Loucy (cell line): Measurements from ENCODE around the gene RTN4.

ENCODE experiments used
- EZH2phosphoT487 ChIP-seq: fragments of 200-600 bp; IDR thresholded peaks from 2 replicates; pipeline ENCODE4 v1.6.1; 2018; ENCODE audit warnings: antibody characterized with exemption, mild to moderate bottlenecking, moderate library complexity, borderline replicate concordance
- TF ChIP-seq, protein P1 (sequence below): fragments of 200-600 bp; sonication (generic); conservative IDR thresholded peaks from 2 replicates; pipeline ENCODE4 v1.5.1; 2014; ENCODE audit warnings: mild to moderate bottlenecking, antibody characterized with exemption, low read length

DNA sequence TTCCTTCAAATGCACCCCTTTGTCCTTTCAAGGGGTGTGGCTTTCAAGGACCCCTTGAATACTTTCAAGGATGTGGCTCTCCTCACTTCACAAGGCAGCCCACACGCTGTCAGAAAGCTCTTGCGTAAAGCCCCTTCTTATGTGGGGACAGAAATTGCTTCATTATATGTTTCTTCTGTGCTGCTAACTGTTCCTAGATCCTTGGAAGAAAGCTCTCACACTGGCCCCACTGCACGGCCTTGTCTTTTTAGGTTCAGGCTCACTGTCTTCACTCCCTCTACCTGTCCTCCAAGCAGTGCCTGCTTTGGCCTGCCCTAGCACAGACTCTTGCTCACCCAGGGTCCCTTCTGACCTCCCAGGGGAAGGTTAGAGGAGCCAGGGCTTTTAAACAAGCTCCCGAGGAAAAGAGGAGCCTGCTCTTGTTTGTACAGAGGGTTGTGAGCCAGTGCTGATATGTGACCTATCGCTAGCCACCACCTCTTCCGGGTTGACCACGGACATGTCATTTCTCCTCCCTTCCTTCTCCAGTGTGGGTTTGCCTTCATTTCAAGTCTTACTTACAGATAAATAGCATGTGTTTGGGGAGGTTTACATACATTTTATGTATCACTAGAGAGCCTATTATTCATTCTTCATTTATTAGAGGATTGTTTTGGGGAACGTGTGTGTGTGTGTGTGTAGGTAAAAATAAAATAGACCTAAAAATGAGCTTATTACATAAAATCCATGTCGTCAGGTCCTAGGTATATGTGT, 94.7 kb downstream of the RTN4 start:
- TF ChIP-seq, protein P1, sequence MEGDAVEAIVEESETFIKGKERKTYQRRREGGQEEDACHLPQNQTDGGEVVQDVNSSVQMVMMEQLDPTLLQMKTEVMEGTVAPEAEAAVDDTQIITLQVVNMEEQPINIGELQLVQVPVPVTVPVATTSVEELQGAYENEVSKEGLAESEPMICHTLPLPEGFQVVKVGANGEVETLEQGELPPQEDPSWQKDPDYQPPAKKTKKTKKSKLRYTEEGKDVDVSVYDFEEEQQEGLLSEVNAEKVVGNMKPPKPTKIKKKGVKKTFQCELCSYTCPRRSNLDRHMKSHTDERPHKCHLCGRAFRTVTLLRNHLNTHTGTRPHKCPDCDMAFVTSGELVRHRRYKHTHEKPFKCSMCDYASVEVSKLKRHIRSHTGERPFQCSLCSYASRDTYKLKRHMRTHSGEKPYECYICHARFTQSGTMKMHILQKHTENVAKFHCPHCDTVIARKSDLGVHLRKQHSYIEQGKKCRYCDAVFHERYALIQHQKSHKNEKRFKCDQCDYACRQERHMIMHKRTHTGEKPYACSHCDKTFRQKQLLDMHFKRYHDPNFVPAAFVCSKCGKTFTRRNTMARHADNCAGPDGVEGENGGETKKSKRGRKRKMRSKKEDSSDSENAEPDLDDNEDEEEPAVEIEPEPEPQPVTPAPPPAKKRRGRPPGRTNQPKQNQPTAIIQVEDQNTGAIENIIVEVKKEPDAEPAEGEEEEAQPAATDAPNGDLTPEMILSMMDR = no peak
- TF ChIP-seq EZH2phosphoT487 = no peak
